HG03342 (cell line): Measurements from ENCODE around the gene RAB36.

Experiments
- ATAC-seq: cut with Tn5 transposase; IDR thresholded peaks from one replicate; pipeline ENCODE4 v1.9.1; 2021; ENCODE audit warnings: mild to moderate bottlenecking, moderate library complexity; ENCODE audit not compliant: unreplicated experiment

Gene RAB36

GRCh38 chr22:23157560-23158515 is 12.6 kb downstream of the RAB36 start:
- no peak for ATAC-seq

- ATAC-seq: no peak
Observed at GRCh38 chr22:23158516-23159290, 13.4 kb downstream of the RAB36 start.

GRCh38 chr22:23159291-23159630 is 14.0 kb downstream of the RAB36 start:
- ATAC-seq: no peak

GRCh38 chr22:23161029-23161428 is 15.8 kb downstream of the RAB36 start:
- ATAC-seq: no peak

- ATAC-seq: no peak
Observed at GRCh38 chr22:23161574-23161973, 16.3 kb downstream of the RAB36 start.

- ATAC-seq: no peak
Observed at GRCh38 chr22:23163665-23164064, 18.4 kb downstream of the RAB36 start.

- ATAC-seq: no peak
Observed at GRCh38 chr22:23164091-23164490, 18.8 kb downstream of the RAB36 start.

GRCh38 chr22:23166042-23166831 is 21.0 kb downstream of the RAB36 start:
- no peak for ATAC-seq

GRCh38 chr22:23166841-23167616 is 21.8 kb downstream of the RAB36 start:
- ATAC-seq: no peak

GRCh38 chr22:23168391-23169042 is 23.2 kb downstream of the RAB36 start:
- ATAC-seq: no peak

GRCh38 chr22:23169043-23169406 is 23.7 kb downstream of the RAB36 start:
- ATAC-seq: no peak

- no peak for ATAC-seq
Observed at GRCh38 chr22:23175817-23176644, 30.8 kb downstream of the RAB36 start.

- no peak for ATAC-seq
Observed at GRCh38 chr22:23176645-23177027, 31.4 kb downstream of the RAB36 start.

GRCh38 chr22:23177197-23177596 is 31.9 kb downstream of the RAB36 start:
- no peak for ATAC-seq

GRCh38 chr22:23178512-23179254 is 33.4 kb downstream of the RAB36 start:
- ATAC-seq: no peak

GRCh38 chr22:23179381-23180299 is 34.4 kb downstream of the RAB36 start:
- ATAC-seq: no peak

GRCh38 chr22:23180301-23180892 is 35.1 kb downstream of the RAB36 start, which contains the start of gene BCR:
Gene BCR (plus strand): TSS chr22:23180509. CDS start chr22:23180961, 452 bp downstream.
- peak; percentile 37 for ATAC-seq
